HT-29 (cell line): ENCODE results near the gene GSG1L2. TPM values are rescaled to one million over a fixed set of nuclear protein-coding genes. Genes with fewer than 3 reads are reported as not detected.

Experiments
- DNase-seq: peaks from one replicate; pipeline ENCODE4 v3.0.0-alpha.2; 2015; ENCODE audit warnings: low spot score
- total RNA-seq: library from RNA; depleted of rRNA; stranded (reverse); fragments of >200 nt; shearing (Covaris generic); gene quantifications from 2 replicates; pipeline ENCODE4 v1.2.3, GENCODE V29; 2014; rRNA removed

GSG1L2 gene
- total RNA-seq: not detected in 2 replicates

GRCh38 chr17:9821921-9822320, at the start of gene GSG1L2:
Gene GSG1L2, minus strand, starts transcription at chr17:9822079. Its CDS starts 8 bp downstream, at chr17:9822071.
- DNase-seq: no peak

GRCh38 chr17:9868552-9868951, 46.7 kb upstream of the GSG1L2 start:
- DNase-seq: no peak

GRCh38 chr17:9865586-9865985, 43.7 kb upstream of the GSG1L2 start:
- no peak for DNase-seq

GRCh38 chr17:9862949-9863348, 41.1 kb upstream of the GSG1L2 start:
- DNase-seq: no peak

GRCh38 chr17:9862220-9862619, 40.3 kb upstream of the GSG1L2 start:
- no peak for DNase-seq

GRCh38 chr17:9860851-9861250, 39.0 kb upstream of the GSG1L2 start:
- no peak for DNase-seq

GRCh38 chr17:9859781-9860180, 37.9 kb upstream of the GSG1L2 start:
- no peak for DNase-seq

GRCh38 chr17:9855036-9855435, 33.2 kb upstream of the GSG1L2 start:
- DNase-seq: no peak

GRCh38 chr17:9854255-9854654, 32.4 kb upstream of the GSG1L2 start:
- DNase-seq: no peak

GRCh38 chr17:9850151-9850550, 28.3 kb upstream of the GSG1L2 start:
- no peak for DNase-seq

GRCh38 chr17:9845306-9845705, 23.4 kb upstream of the GSG1L2 start:
- no peak for DNase-seq

GRCh38 chr17:9844153-9844552, 22.3 kb upstream of the GSG1L2 start:
- DNase-seq: no peak

GRCh38 chr17:9843152-9844010, 21.5 kb upstream of the GSG1L2 start:
- DNase-seq: no peak

- DNase-seq: no peak
Measured at GRCh38 chr17:9842057-9842758, 20.3 kb upstream of the GSG1L2 start.

- DNase-seq: no peak
Measured at GRCh38 chr17:9839433-9839832, 17.6 kb upstream of the GSG1L2 start.

- DNase-seq: no peak
Measured at GRCh38 chr17:9837551-9838471, 15.9 kb upstream of the GSG1L2 start.

- DNase-seq: no peak
Measured at GRCh38 chr17:9833922-9834321, 12.0 kb upstream of the GSG1L2 start.

- no peak for DNase-seq
Measured at GRCh38 chr17:9830711-9831110, 8.8 kb upstream of the GSG1L2 start.

- no peak for DNase-seq
Measured at GRCh38 chr17:9829343-9829742, 7.5 kb upstream of the GSG1L2 start.

- no peak for DNase-seq
Measured at GRCh38 chr17:9828296-9829295, 6.7 kb upstream of the GSG1L2 start.
